Caco-2 (cell line): Measurements from ENCODE around the gene P2RX3. TPM values are rescaled to one million over a fixed set of nuclear protein-coding genes. Genes with fewer than 3 reads are reported as not detected.

Source experiments
- BruUV-seq: library from RNA; stranded (reverse); fragments of 400-500 nt; replicated peaks from 2 replicates; lab custom pipeline; 2021; lab: Mats Ljungman, UMichigan
- CTCF ChIA-PET: fragments of 300-600 bp; sonication (Branson Sonifier 250); formaldehyde crosslinking; loops from one replicate; lab custom pipeline; 2022; ENCODE audit warnings: antibody characterized with exemption; lab: Charles Lee
- POLR2A ChIA-PET: fragments of 300-600 bp; sonication (Branson Sonifier 250); formaldehyde crosslinking; loops from one replicate; lab custom pipeline; 2022; ENCODE audit warnings: antibody characterized with exemption; lab: Charles Lee
- DNase-seq, 2 experiments: peaks; one replicate each; pipeline versions ENCODE4 v3.0.0 to v3.0.0-alpha.2; 2020 to 2022
- H3K27me3 ChIP-seq: replicated peaks from 2 replicates; pipeline ENCODE4 v1.6.0; 2011; ENCODE audit warnings: low read length; ENCODE audit not compliant: control insufficient read depth, insufficient read depth
- H3K36me3 ChIP-seq: 2 replicates; pipeline ENCODE4 v1.5.1; 2011; ENCODE audit warnings: low read length; ENCODE audit not compliant: control insufficient read depth, insufficient read depth
- H3K4me1 ChIP-seq: fragments of 250-450 bp; sonication (Bioruptor Pico); 2 replicates; pipeline ENCODE4 v1.5.1; 2020; ENCODE audit warnings: mild to moderate bottlenecking
- H3K4me3 ChIP-seq: 2 replicates; pipeline ENCODE4 v1.5.1; 2011; ENCODE audit warnings: low read depth, mild to moderate bottlenecking, control low read depth, low read length
- H3K9me3 ChIP-seq: fragments of 250-450 bp; sonication (Bioruptor Pico); 2 replicates; pipeline ENCODE4 v1.5.1; 2020; ENCODE audit warnings: mild to moderate bottlenecking, moderate library complexity
- H3K27ac Mint-ChIP-seq: one replicate; pipeline ENCODE4 v1.8.0; 2022; ENCODE audit warnings: mixed read lengths; ENCODE audit not compliant: unreplicated experiment
- H3K27me3 Mint-ChIP-seq: one replicate; pipeline ENCODE4 v1.8.0; 2022; ENCODE audit warnings: mixed read lengths; ENCODE audit not compliant: insufficient read depth, unreplicated experiment
- H3K36me3 Mint-ChIP-seq: one replicate; pipeline ENCODE4 v1.8.0; 2022; ENCODE audit warnings: mild to moderate bottlenecking, mixed read lengths; ENCODE audit not compliant: insufficient read depth, unreplicated experiment
- H3K4me1 Mint-ChIP-seq: one replicate; pipeline ENCODE4 v1.8.0; 2022; ENCODE audit warnings: low read depth, mixed read lengths; ENCODE audit not compliant: unreplicated experiment
- H3K4me3 Mint-ChIP-seq: one replicate; pipeline ENCODE4 v1.8.0; 2022; ENCODE audit warnings: mild to moderate bottlenecking, moderate library complexity, mixed read lengths; ENCODE audit not compliant: unreplicated experiment
- H3K9me3 Mint-ChIP-seq: one replicate; pipeline ENCODE4 v1.8.0; 2022; ENCODE audit warnings: mixed read lengths; ENCODE audit not compliant: unreplicated experiment
- intact Hi-C: fragments of 100-400 bp; cut with micrococcal nuclease; formaldehyde crosslinking; loops from one replicate; pipeline ENCODE4 v1.10.0; 2022; ENCODE audit not compliant: unreplicated experiment
- total RNA-seq: library from RNA; stranded (reverse); gene quantifications from 2 replicates; pipeline ENCODE4 v1.2.3, GENCODE V29; 2022
- TF ChIP-seq, protein P1 (sequence below), 2 experiments: fragments of 200-600 bp in 1 of 2; IDR thresholded peaks; 1 replicate in 1 of 2; 2 replicates in 1 of 2; pipeline versions ENCODE4 v1.5.1 to v1.8.0; 2011 to 2022; ENCODE audit warnings: antibody characterized with exemption in 1 of 2, control low read depth in 1 of 2, inconsistent platforms in 1 of 2, low read depth in 1 of 2, low read length in 1 of 2, mild to moderate bottlenecking in 1 of 2, moderate library complexity in 1 of 2; ENCODE audit not compliant: insufficient read depth in 1 of 2, severe bottlenecking in 1 of 2, unreplicated experiment in 1 of 2

The P2RX3 gene
- total RNA-seq, 1 experiment from 2014 or later, result not detected

DNA sequence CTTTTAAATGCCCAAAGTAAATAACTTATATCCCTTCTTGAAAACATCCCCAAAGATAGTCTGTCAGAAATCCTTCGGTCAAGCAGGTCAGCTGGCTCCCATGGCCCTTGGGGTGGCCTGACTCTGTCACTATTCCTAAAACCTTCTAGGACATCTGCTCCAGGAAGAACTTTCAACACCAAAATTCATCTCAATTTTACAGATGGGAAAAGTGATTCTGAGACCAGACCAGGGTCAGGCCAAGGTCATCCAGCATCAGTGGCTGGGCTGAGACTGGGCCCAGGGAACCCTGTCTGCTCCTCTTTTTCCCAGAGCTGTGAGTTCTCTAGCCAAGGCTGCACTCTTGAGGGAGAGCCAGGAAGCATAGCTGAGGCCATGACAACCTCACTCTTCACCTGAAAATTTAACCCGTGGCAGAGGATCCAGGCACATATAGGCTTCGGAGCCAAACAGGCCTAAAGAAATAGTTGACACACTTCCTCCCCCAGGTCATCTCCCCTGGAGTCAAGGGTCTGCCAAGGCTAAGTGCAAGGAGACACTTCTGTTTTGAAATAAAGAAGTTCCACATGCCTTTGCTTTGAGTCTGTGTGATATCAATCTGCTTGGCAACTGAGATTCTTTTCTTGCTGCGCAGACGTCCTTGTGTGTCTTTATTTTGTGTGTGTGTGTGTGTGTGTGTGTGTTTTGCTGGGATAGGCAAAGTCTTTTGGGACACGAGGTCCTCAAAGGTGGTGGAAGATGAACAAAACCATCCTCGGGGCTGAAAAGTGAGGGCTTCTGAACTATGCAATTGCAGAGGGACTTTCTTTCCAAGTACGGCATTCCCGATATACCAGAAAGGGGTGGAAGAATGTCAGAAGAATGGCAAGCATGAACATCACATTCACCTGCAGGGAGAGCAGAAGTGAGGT is 69.1 kb downstream of the P2RX3 start:
- H3K4me3 Mint-ChIP-seq, result no peak overlapping the region
- H3K9me3 Mint-ChIP-seq, result no peaks in the 10 kb centered on the region
- peaks cover 5% of the 10 kb centered on the region; the same call in 1 of the 2 replicates for H3K4me1 ChIP-seq
- no TSS peak for BruUV-seq
- ChIA-PET CTCF (no interaction called here), POLR2A (no interaction called here)
- no peak overlapping the region for H3K4me3 ChIP-seq
- no peaks in the 10 kb centered on the region for H3K4me1 Mint-ChIP-seq
- intact Hi-C loops, result no loop called here
- TF ChIP-seq, protein P1, sequence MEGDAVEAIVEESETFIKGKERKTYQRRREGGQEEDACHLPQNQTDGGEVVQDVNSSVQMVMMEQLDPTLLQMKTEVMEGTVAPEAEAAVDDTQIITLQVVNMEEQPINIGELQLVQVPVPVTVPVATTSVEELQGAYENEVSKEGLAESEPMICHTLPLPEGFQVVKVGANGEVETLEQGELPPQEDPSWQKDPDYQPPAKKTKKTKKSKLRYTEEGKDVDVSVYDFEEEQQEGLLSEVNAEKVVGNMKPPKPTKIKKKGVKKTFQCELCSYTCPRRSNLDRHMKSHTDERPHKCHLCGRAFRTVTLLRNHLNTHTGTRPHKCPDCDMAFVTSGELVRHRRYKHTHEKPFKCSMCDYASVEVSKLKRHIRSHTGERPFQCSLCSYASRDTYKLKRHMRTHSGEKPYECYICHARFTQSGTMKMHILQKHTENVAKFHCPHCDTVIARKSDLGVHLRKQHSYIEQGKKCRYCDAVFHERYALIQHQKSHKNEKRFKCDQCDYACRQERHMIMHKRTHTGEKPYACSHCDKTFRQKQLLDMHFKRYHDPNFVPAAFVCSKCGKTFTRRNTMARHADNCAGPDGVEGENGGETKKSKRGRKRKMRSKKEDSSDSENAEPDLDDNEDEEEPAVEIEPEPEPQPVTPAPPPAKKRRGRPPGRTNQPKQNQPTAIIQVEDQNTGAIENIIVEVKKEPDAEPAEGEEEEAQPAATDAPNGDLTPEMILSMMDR (IDR thresholded peaks at IDR 0.05; ENCODE audit: insufficient read depth in 1 of 2, low read depth in 1 of 2, low read length in 1 of 2, severe bottlenecking in 1 of 2, unreplicated experiment in 1 of 2), result no peak
- peak overlapping the region; percentile 51 for H3K27ac Mint-ChIP-seq
- H3K36me3 Mint-ChIP-seq, result no peaks in the 10 kb centered on the region
- no peaks in the 10 kb centered on the region for H3K36me3 ChIP-seq
- no peaks in the 10 kb centered on the region for H3K27me3 Mint-ChIP-seq
- no peaks in the 10 kb centered on the region for H3K27me3 ChIP-seq
- no peak for DNase-seq
- no peaks in the 10 kb centered on the region for H3K9me3 ChIP-seq

DNA sequence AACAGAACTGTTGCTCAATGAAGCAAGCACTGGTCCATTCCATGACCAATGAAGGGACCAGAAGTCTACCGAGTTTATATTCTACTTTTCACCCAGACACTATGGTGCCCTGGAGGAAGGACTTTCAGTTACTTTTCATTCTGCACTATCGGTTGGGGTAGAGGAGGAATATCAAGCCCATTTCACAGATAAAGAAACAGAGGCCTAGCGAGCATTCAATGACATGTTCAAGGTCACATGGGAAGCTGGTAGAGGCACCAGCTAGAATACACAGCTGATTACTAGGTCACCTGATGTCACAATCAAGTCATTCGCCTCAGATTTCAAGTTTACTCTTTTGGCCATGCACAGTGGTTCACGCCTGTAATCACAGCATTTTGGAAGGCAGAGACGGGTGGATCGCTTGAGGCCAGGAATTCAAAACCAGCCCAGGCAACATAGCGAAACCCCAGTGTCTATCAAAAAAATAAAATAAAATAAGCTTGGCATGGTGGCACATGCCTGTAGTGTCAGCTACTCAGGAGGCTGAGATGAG is 69.9 kb downstream of the P2RX3 start:
- CTCF ChIA-PET, result no interaction called here
- BruUV-seq, result no TSS peak
- H3K36me3 Mint-ChIP-seq, result no peaks in the 10 kb centered on the region
- H3K4me3 ChIP-seq, result no peak overlapping the region
- no peak for DNase-seq
- POLR2A ChIA-PET, result no interaction called here
- no peaks in the 10 kb centered on the region for H3K9me3 Mint-ChIP-seq
- H3K4me1 Mint-ChIP-seq, result no peaks in the 10 kb centered on the region
- intact Hi-C loops, result no loop called here
- H3K9me3 ChIP-seq, result no peaks in the 10 kb centered on the region
- H3K4me1 ChIP-seq, result no peaks in the 10 kb centered on the region
- H3K36me3 ChIP-seq, result no peaks in the 10 kb centered on the region
- no peaks in the 10 kb centered on the region for H3K27me3 ChIP-seq
- H3K27ac Mint-ChIP-seq, result no peak overlapping the region
- TF ChIP-seq, protein P1 (IDR thresholded peaks at IDR 0.05; ENCODE audit: insufficient read depth in 1 of 2, low read depth in 1 of 2, low read length in 1 of 2, severe bottlenecking in 1 of 2, unreplicated experiment in 1 of 2), result no peak
- no peak overlapping the region for H3K4me3 Mint-ChIP-seq
- H3K27me3 Mint-ChIP-seq, result no peaks in the 10 kb centered on the region

DNA sequence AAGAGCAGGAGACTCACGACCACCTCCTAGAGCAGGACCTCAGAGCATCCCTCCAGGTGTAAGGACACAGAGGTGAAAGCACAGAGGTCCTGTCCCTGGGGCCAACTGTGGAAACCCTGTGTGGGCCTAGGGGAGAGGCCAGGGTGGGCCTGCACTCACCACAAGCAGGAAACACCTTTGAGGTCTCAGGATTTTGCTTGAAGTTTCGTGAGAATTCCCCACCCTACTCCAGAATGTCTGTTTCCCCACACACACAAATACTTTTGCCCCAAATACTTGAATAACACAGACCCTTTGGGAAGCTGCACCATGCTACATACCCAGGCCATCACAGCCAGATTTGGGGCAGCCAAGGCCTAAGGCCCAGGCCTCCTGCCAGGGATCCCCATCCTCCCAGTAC is 70.6 kb downstream of the P2RX3 start:
- POLR2A ChIA-PET, result interaction anchor here (0.6 kb wide), 1 partner anchor 209 kb away, joined by 3 read pairs; no protein-coding TSS in a partner anchor

More for the DNA sequence above, 70.6 kb downstream of the P2RX3 start:
- no peaks in the 10 kb centered on the region for H3K36me3 Mint-ChIP-seq
- no peaks in the 10 kb centered on the region for H3K27me3 ChIP-seq
- H3K27ac Mint-ChIP-seq, result no peak overlapping the region
- H3K9me3 ChIP-seq, result no peaks in the 10 kb centered on the region
- no peaks in the 10 kb centered on the region for H3K27me3 Mint-ChIP-seq
- no peak overlapping the region for H3K4me3 ChIP-seq
- DNase-seq, result no peak
- no TSS peak for BruUV-seq
- intact Hi-C loops, result no loop called here
- no peaks in the 10 kb centered on the region for H3K9me3 Mint-ChIP-seq
- peaks cover 5% of the 10 kb centered on the region for H3K4me1 Mint-ChIP-seq
- CTCF ChIA-PET, result no interaction called here
- no peak overlapping the region for H3K4me3 Mint-ChIP-seq
- no peaks in the 10 kb centered on the region for H3K4me1 ChIP-seq
- no peaks in the 10 kb centered on the region for H3K36me3 ChIP-seq
- TF ChIP-seq, protein P1 (IDR thresholded peaks at IDR 0.05; ENCODE audit: insufficient read depth in 1 of 2, low read depth in 1 of 2, low read length in 1 of 2, severe bottlenecking in 1 of 2, unreplicated experiment in 1 of 2), result no peak
